Stimulated activated CD4-positive, alpha-beta T cell treated with anti-CD3 and anti-CD28 coated beads, TNF-alpha, amount 100 ng/mL, for 1 hour (primary cell): ENCODE results near the gene CATSPER4.
A peak's percentile ranks its signal among the peaks of the same experiment; 100 is the strongest.
"Not testable (repeated sequence)": the region's sequence is repeated elsewhere in the genome, so short reads cannot be mapped to it uniquely, and the experiment has no call there.

ENCODE experiments used
- DNase-seq, 3 donors: peaks; one replicate each; pipeline ENCODE4 v3.0.0-alpha.2; 2020; ENCODE audit warnings: low read depth in 3 of 3, low spot score in 1 of 3

Gene CATSPER4

GRCh38 chr1:26189331-26189730 lies 1.1 kb upstream of the CATSPER4 start:
- DNase-seq, result no peak

GRCh38 chr1:26189751-26190275 lies 589 bp upstream of the CATSPER4 start:
- no peak for DNase-seq

GRCh38 chr1:26191739-26192138 lies 1.3 kb downstream of the CATSPER4 start:
- no peak for DNase-seq

- DNase-seq, result no peak
Measured at GRCh38 chr1:26195805-26196204, 5.4 kb downstream of the CATSPER4 start.

GRCh38 chr1:26197301-26197700 lies 6.9 kb downstream of the CATSPER4 start:
- no peak for DNase-seq

GRCh38 chr1:26197813-26198212 lies 7.4 kb downstream of the CATSPER4 start:
- DNase-seq, result no peak

- DNase-seq, result no peak
Measured at GRCh38 chr1:26200413-26200812, 10.0 kb downstream of the CATSPER4 start.

GRCh38 chr1:26203642-26204318 lies 13.4 kb downstream of the CATSPER4 start:
- DNase-seq, result no peak

- DNase-seq, result no peak
Measured at GRCh38 chr1:26210147-26210870, 19.9 kb downstream of the CATSPER4 start.

- DNase-seq, result no peak
Measured at GRCh38 chr1:26212726-26213125, 22.3 kb downstream of the CATSPER4 start.

GRCh38 chr1:26213335-26213905 lies 23.0 kb downstream of the CATSPER4 start:
- DNase-seq, result no peak

GRCh38 chr1:26215246-26215645 lies 24.8 kb downstream of the CATSPER4 start:
- DNase-seq, result no peak

- DNase-seq, result no peak
Measured at GRCh38 chr1:26218906-26219494, 28.6 kb downstream of the CATSPER4 start.

- no peak for DNase-seq
Measured at GRCh38 chr1:26220199-26220912, 30.0 kb downstream of the CATSPER4 start.

- DNase-seq, result no peak
Measured at GRCh38 chr1:26221094-26221493, 30.7 kb downstream of the CATSPER4 start.

- no peak for DNase-seq
Measured at GRCh38 chr1:26224606-26225005, 34.2 kb downstream of the CATSPER4 start.

GRCh38 chr1:26225033-26225831 lies 34.8 kb downstream of the CATSPER4 start:
- no peak for DNase-seq

- DNase-seq, result not testable (repeated sequence)
Measured at GRCh38 chr1:26230682-26231081, 40.3 kb downstream of the CATSPER4 start.

- DNase-seq, result peak; percentile 96 to 98 (median 97)
Measured at GRCh38 chr1:26233903-26234643, 43.7 kb downstream of the CATSPER4 start, which contains the start of gene CEP85. CEP85 (plus strand) TSS chr1:26234200; CDS start chr1:26239784, 5,584 bp downstream.
